Activated CD8-positive, alpha-beta memory T cell treated with anti-CD3 and anti-CD28 coated beads for 1 hour (primary cell): ENCODE results near the gene RYR2.
"Not testable (repeated sequence)": the region's sequence is repeated elsewhere in the genome, so short reads cannot be mapped to it uniquely, and the experiment has no call there.

ENCODE experiments used
- DNase-seq, 2 donors: peaks; one replicate each; pipeline ENCODE4 v3.0.0-alpha.2; 2020; ENCODE audit warnings: low read depth in 1 of 2; ENCODE audit errors: extremely low read depth in 1 of 2

Gene RYR2

GRCh38 chr1:237071641-237072420 lies 29.8 kb downstream of the RYR2 start:
- no peak for DNase-seq

GRCh38 chr1:237074371-237075117 lies 32.6 kb downstream of the RYR2 start:
- DNase-seq = no peak

- no peak for DNase-seq
Observed at GRCh38 chr1:237084341-237085077, 42.5 kb downstream of the RYR2 start.

GRCh38 chr1:237091691-237092090 lies 49.7 kb downstream of the RYR2 start:
- DNase-seq = no peak

GRCh38 chr1:237093691-237094090 lies 51.7 kb downstream of the RYR2 start:
- DNase-seq = no peak

GRCh38 chr1:237098541-237098940 lies 56.6 kb downstream of the RYR2 start:
- DNase-seq = no peak

GRCh38 chr1:237103021-237103420 lies 61.0 kb downstream of the RYR2 start:
- DNase-seq = no peak

GRCh38 chr1:237104096-237104495 lies 62.1 kb downstream of the RYR2 start:
- DNase-seq = no peak

- no peak for DNase-seq
Observed at GRCh38 chr1:237105826-237106225, 63.8 kb downstream of the RYR2 start.

GRCh38 chr1:237108297-237109040 lies 66.5 kb downstream of the RYR2 start:
- DNase-seq = no peak

- no peak for DNase-seq
Observed at GRCh38 chr1:237111807-237112206, 69.8 kb downstream of the RYR2 start.

- no peak for DNase-seq
Observed at GRCh38 chr1:237112663-237113062, 70.7 kb downstream of the RYR2 start.

GRCh38 chr1:237115035-237115434 lies 73.1 kb downstream of the RYR2 start:
- no peak for DNase-seq

GRCh38 chr1:237119091-237119490 lies 77.1 kb downstream of the RYR2 start:
- no peak for DNase-seq

GRCh38 chr1:237120683-237121082 lies 78.7 kb downstream of the RYR2 start:
- DNase-seq = no peak

- DNase-seq = no peak
Observed at GRCh38 chr1:237124856-237125462, 83.0 kb downstream of the RYR2 start.

- DNase-seq = no peak
Observed at GRCh38 chr1:237126180-237126579, 84.2 kb downstream of the RYR2 start.

- not testable (repeated sequence) for DNase-seq
Observed at GRCh38 chr1:237127301-237127700, 85.3 kb downstream of the RYR2 start.

GRCh38 chr1:237133921-237134320 lies 91.9 kb downstream of the RYR2 start:
- no peak for DNase-seq

- no peak for DNase-seq
Observed at GRCh38 chr1:237134929-237135328, 92.9 kb downstream of the RYR2 start.
